8988T (cell line): ENCODE results near the gene VEGFA.

Experiments
- DNase-seq: peaks from one replicate; pipeline ENCODE4 v3.0.0; 2011

The VEGFA gene

GRCh38 chr6:43788301-43788700 lies 18.3 kb downstream of the VEGFA start:
- DNase-seq, result no peak

GRCh38 chr6:43789447-43789846 lies 19.4 kb downstream of the VEGFA start:
- DNase-seq, result no peak

DNA sequence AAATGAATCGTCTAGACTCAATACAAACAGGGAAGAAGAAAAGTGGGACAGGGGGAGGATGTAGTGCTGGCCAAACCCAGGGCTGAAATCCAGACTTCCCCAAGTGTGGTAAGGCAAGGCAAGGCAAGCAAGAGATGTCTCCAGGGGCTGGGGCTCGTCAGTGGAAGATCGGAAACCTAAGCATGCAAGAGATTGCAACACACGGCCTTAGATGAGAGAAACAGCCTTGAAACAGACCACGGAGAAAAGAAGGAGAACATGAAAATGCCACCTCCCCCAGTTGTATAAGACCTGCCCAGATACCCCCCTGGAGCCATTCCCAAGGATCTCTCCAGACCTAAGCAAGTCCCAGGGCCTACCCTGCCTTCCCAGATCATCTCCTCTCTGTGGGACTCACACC lies 20.0 kb downstream of the VEGFA start:
- no peak for DNase-seq

- DNase-seq, result no peak
Measured at GRCh38 chr6:43791745-43792422, 21.9 kb downstream of the VEGFA start.

DNA sequence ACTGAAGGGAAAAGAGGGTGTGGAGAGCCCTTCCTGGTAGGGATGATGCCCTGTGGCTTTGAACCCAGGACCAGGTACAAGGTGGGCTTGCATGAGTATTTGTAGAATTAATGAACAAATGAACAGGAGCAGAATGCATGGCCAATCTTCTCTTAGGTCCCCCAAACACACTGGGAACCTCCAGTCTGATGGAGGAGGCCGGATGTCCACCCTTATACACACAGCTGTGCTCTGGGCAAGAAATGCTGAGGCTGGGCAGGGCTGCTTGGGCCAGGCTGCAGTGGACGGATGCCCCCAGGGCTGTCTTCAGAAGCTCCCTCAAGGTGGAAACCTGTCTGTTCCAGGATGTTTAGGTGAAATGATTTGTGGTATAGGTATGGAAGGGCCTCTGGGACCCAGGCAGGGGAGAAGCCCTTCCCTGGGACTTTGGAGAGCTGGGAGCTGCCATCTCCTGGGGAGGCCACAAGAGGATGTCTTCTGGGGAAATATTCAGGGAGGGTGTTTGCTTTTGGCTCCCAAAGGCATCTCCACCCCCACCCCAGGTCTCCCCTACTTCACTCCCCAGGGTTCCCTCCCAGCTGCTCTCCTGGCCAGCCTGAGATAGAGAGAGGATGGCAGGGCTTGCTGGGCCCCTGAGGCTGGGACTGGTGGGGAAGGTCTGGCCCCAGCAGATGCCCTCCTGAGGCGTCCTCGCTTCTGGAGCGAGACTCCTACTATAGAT lies 23.3 kb downstream of the VEGFA start:
- no peak for DNase-seq

DNA sequence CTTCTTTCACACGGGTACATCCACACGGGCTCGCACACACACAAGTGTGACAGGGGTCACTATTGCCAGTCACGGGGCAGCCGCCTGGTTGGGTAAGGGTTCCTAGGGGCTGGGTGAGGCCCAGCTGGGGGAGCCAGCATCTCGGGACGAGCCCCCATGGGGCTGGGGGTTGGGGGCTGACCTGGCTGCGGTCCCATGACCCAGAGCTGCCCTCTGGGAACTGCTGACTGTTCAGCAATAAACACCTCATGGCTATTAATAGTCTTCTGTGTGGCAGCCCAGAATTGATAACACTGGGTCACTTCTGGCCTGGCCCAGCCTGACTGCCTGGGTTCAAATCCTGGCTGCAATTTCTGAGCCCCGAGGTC lies 23.8 kb downstream of the VEGFA start:
- no peak for DNase-seq

GRCh38 chr6:43795421-43795820 lies 25.4 kb downstream of the VEGFA start:
- no peak for DNase-seq

DNA sequence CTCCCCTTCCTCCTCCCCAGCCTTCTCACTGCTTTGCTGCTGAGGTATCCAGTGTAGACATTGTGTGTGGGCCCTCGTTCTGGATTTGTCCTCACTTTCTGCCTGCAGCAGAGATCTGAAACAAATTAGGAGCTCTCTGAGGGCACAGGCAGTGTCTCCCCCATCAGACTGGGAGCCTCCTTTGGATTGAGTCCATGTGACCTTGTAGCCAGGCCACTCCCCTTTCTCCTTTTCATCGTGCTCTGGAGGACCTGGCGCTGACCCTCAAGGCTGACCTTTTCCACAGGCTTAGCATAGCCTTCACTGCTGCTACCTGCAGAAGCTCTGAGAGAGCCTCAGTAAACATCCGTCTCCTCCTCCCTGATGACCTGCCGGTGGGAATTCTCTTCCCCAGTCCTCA lies 26.2 kb downstream of the VEGFA start:
- DNase-seq, result no peak

DNA sequence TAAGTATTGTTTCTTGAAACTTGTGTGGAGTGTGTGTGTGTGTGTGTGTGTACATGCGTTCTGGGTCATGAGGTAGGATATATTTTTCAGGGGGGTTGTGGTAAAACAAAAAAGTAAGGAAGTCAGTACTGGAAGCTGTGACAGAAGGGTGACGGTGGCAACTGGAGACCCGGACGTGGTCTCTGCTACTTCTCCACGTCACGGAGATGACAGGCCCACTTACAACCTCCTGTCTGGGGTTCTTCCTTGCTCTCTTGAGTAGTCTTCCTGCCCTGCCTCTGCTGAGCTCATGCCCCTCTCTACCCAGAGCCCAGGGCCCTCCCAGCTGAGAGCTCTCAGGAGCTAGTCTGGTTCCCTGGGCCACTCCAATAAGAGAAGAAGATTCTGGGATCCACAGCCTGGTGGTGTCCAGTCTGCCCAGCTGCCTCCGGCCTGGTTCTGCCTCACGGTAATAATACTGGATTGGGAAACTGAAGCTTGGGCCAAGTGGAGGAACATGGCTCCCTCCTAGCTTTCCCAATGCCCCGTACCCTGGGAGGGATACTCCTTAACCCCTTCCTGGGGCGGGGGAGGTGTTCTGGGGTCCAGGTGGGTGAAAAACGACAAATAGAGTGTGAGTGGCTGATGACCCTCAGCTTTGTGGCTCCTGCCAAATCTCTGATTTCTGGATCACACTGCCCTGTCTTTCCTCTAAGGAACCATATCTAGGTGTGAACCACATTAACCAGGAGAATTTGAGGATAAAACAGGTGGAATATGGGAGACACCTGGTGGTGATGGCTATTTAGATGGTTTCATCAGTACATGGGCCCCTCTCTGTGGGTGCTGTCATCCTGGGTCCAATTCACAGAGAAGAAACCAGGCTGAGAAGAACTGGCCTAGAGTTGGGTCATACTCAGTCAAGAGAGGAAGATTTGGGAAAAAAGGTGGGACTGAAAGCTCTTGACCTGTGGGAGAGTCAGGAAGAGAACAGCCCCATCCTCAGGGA lies 27.2 kb downstream of the VEGFA start:
- no peak for DNase-seq

DNA sequence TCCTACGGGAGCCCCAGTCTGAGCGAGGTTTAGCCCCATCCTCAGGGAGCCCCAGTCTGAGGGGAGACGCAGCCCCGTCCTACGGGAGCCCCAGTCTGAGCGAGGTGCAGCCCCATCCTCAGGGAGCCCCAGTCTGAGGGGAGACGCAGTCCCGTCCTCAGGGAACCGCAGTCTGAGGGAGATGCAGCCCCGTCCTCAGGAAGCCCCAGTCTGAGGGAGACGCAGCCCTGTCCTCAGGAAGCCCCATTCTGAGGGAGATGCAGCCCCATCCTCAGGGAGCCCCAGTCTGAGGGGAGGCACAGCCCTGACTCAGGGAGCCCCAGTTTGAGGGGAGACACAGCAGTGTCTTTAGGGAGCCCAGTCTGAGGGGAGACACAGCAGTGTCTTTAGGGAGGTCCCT lies 27.9 kb downstream of the VEGFA start:
- no peak for DNase-seq

DNA sequence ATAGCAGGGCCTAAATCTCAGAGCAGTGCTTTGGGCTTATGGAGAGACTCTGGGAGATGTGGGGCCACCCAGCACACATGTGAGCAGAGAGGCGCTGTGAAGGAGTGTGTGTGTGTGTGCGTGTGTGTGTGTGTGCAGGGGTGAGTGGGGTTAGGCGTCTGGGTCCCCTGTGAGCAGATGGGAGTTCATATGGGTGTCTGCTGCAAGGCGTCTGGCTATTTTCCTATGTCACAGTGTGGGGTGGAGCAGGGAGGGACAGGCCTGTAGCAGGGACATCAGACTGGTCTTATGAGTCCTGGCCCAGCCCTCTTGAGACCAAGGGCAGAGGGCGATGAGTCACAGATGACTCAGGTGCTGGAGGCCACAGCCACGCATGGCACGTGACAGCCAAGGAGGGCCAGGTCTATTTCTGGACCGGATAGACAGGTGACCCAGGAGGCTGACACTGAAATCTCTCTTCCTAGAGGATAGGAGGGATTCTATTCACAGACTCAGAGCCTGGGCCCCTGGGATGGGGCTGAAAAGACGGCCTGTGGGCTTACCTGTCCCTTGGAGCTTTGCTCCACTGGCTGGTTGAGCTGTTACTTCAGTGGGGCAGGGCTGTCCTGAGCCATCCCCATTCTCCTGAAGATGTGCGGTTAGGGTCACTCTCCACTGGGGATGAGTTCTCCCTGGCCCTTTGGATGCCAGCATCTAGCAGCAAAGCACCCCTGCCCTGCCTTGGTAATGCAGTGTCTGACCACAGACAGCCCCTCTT lies 28.9 kb downstream of the VEGFA start:
- no peak for DNase-seq

GRCh38 chr6:43799551-43800297 lies 29.7 kb downstream of the VEGFA start:
- no peak for DNase-seq

DNA sequence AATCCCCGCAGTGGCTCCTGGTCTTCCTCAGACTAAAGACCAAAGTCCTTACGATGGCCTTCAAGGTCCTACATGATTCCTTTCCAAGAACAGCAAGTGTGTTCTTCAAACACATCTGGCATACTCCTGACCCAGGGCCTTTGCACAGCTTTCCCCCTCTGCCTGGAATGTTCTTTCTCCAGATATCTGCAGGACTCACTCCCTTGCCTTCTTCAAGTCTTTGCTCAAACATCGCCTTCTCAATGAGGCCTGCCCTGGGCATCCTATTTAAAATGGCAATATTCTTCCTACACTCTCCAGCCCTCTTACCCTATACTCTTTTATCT lies 30.2 kb downstream of the VEGFA start:
- no peak for DNase-seq

DNA sequence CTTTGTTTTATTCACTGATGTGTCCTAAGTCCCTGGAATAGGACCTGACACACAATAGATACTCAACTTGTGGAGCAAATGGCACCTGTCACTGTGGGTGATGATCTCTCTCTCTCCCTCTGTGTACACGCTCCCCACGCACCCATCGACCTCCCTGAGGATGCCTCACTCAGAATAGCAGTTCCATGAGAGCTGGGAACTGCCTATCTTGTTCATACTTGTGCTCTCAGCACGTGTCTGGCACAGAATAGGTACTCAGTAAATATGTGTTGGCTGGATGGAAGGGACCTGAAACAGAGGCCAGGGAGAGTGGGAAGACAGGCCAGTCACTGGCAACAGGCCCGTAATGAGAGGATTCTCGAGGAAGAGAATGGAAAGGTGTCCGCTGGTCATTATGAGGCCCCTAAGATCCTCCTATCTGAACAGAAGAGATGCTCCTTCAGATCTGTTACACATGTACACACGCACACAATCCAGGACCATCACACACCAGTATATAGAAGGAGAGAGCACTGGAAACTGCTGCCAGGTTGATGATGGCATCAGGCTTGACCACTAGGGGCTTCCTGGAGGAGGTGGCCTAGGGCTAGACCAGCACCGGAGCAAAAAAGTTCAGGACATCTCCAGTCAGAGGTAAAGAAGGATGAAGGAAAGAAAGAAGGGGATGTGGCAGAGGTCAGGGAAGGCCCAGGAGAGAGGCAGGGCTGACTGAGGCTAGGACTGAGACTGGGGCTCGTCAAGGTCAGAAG lies 30.9 kb downstream of the VEGFA start:
- DNase-seq, result no peak

- no peak for DNase-seq
Measured at GRCh38 chr6:43801495-43802181, 31.6 kb downstream of the VEGFA start.

GRCh38 chr6:43803055-43803782 lies 33.2 kb downstream of the VEGFA start:
- no peak for DNase-seq

DNA sequence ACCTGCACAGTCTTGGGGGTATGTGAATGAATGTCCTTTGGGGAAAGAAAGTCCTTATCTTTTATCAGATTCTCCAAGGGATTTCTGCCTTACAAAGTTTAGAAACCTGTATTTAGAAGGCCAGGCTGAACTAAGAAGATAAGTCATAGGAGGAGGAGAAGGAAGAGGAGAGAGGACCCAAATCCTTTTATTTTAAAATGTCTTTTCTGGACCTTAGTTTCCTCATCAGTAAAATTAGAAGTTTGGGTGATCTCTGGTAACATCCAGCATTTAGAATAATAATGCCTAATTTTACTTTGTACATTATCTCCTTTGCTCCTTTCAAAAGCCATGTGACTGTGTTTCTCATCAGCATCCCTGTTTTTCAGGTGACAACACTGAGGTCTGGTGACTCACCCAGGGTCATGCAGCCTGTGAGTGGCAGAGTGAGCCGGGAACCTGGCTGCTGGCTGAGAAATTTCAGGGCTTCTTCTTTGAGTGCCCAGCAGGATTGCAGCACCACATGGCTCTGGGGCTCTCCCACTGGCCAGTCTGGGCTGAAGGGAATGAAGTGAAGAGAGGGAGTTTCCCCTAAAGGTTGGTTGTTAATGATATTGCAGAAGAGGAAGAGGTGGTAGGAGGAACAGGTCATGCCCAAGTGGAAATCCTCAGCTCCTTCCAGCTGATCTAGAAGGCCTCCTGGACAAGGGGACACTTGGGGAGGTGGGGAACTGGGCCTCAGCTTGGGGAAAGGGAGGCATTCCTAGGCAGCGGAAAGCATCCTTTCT lies 34.0 kb downstream of the VEGFA start:
- DNase-seq, result no peak

DNA sequence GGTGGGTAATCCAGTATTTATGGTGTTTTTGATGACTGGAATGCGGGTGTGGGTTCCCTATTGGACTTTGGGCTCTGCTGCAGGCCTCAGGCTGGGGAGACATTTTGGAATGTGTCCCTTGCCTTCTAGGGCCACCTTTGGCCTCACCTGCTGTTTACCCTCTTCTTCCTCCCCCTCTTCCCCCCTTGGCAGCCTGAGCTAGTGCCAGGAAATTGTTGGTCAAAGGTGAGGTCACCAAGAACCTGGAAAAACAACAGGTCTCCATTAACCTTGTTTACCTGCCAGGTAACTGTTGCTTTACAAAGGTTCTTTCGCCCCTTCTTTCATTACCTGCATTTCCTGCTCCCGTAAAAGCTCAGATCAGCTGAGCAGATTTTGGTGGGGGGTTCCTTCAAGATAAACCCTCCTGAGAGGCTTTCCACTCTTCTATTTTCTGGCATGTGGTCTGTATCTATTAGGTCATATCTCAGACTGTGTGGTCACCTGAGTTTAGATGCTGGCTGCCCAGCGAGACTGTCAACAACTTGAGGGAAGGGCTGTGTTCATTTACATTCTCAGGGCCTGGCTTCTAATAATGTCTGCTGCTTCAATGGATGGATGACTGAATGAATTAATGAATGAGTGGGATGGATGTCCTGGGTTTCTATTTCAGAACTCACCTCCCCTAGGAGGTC lies 34.7 kb downstream of the VEGFA start:
- DNase-seq, result no peak

GRCh38 chr6:43805699-43806042 lies 35.7 kb downstream of the VEGFA start:
- no peak for DNase-seq
